Measurements from ENCODE around the gene LYST. TPM values are rescaled to one million over a fixed set of nuclear protein-coding genes. Genes with fewer than 3 reads are reported as not detected.
"Not testable (repeated sequence)": the region's sequence is repeated elsewhere in the genome, so short reads cannot be mapped to it uniquely, and the experiment has no call there.

The LYST gene
- total and polyA plus RNA-seq, 2 of the 8 experiments (the other 6 are each of a cell fraction or from before 2014, with no cell fraction given): 0.29 to 0.58 TPM

DNA sequence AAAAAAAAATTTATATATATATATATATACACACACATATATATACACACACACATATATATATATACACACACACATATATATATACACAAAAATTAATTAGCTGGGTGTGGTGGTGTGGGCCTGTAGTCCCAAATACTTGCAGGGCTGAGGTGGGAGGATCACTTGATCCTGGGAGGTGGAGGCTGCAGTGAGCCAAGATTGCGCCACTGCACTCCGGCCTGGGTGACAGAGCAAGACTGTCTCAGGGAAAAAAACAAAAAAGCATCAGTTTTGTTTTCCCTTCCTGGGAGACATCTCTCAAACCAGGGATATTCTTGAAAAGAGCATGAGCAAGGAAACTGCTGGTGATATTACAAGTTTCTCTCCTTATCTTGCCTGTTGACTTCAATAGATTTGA, 247.6 kb downstream of the LYST start:
- H3K4me2 ChIP-seq (ENCODE audit: insufficient read depth in 1 of 2, low read depth in 2 of 2, low read length in 2 of 2); H2BK20ac ChIP-seq (ENCODE audit: low read length); H2AFZ ChIP-seq (ENCODE audit: low read length); H2AK5ac ChIP-seq (ENCODE audit: low read depth, low read length); H3K9me3 ChIP-seq (ENCODE audit: insufficient read depth in 2 of 2, low read depth in 1 of 2, low read length in 1 of 2); H3K23ac ChIP-seq (ENCODE audit: insufficient read length); FAIRE-seq; H2BK120ac ChIP-seq (replicated peaks; ENCODE audit: low read depth, low read length); H2BK12ac ChIP-seq (ENCODE audit: low read depth, low read length); H3K23me2 ChIP-seq (ENCODE audit: low read depth, low read length); H4K20me1 ChIP-seq (replicated peaks in 1 of 2; ENCODE audit: control insufficient read depth in 1 of 2, insufficient read depth in 2 of 2, low read length in 2 of 2); H2BK15ac ChIP-seq (ENCODE audit: low read length); DNase-seq (ENCODE audit: low read depth in 1 of 2, low spot score in 2 of 2); H3K14ac ChIP-seq (ENCODE audit: insufficient read length); H4K91ac ChIP-seq (replicated peaks; ENCODE audit: insufficient read length, low read length); POLR2A ChIA-PET (ENCODE audit: partially characterized antibody); H3K36me3 ChIP-seq (ENCODE audit: control insufficient read depth in 2 of 4, insufficient read depth in 4 of 4, low read length in 3 of 4); H3K4me3 ChIP-seq (ENCODE audit: extremely low read depth in 1 of 4, insufficient read depth in 2 of 4, low read depth in 3 of 4, low read length in 4 of 4); H3K4me1 ChIP-seq (replicated peaks in 1 of 4; ENCODE audit: control insufficient read depth in 3 of 4, insufficient read depth in 4 of 4, low read length in 3 of 4); H3K4ac ChIP-seq (replicated peaks; ENCODE audit: insufficient read length, low read depth, low read length); H4K8ac ChIP-seq (ENCODE audit: extremely low read depth, insufficient read depth, low read length); H3K27me3 ChIP-seq (replicated peaks in 1 of 4; ENCODE audit: control insufficient read depth in 3 of 4, extremely low read depth in 1 of 4, insufficient read depth in 3 of 4, low read length in 3 of 4); H4K5ac ChIP-seq (ENCODE audit: insufficient read length, low read depth, low read length); H3K27ac ChIP-seq (ENCODE audit: low read depth, low read length); H2BK5ac ChIP-seq (ENCODE audit: low read depth, low read length); H3K18ac ChIP-seq (ENCODE audit: extremely low read depth, low read length); H3K79me1 ChIP-seq (ENCODE audit: low read depth, low read length); H3K9ac ChIP-seq (replicated peaks in 1 of 4; ENCODE audit: extremely low read depth in 1 of 4, low read depth in 3 of 4, low read length in 3 of 4); H3K56ac ChIP-seq (replicated peaks; ENCODE audit: insufficient read length, low read depth, low read length): not testable (repeated sequence)
- 100% methylated on average over 2 of the region's 2 CpGs; no CpG with 5 or more reads in 1 of the 2 experiments for WGBS, 2 experiments (ENCODE audit: extremely low coverage in 1 of 2, insufficient coverage in 1 of 2, insufficient read length in 1 of 2, insufficient replicate concordance in 2 of 2, low coverage in 1 of 2, low lambda C conversion rate in 2 of 2, missing lambda C conversion rate in 1 of 2)
- H3K79me2 ChIP-seq (ENCODE audit: control insufficient read depth in 1 of 2, insufficient read depth in 2 of 2, low read length in 2 of 2): peaks cover 0 to 10% of the 10 kb centered on the region in 2 experiments; a peak in 1 of 4 replicates
- CTCF ChIA-PET (ENCODE audit: partially characterized antibody): interaction anchor here (1.0 to 17.7 kb wide), 5 partner anchors 21 to 239 kb away, joined by 3 to 193 read pairs (median 3); no protein-coding TSS in a partner anchor

Data from H1 (cell line).